SIG-M5 treated with dmso at 0.1 percent for 504 hours (cell line): ENCODE measurements around the gene WWOX.

ENCODE experiments used
- DNase-seq: peaks from one replicate; lab custom pipeline; 2025; ENCODE audit not compliant: unreplicated experiment; lab: John Stamatoyannopoulos, UW

WWOX gene

DNA sequence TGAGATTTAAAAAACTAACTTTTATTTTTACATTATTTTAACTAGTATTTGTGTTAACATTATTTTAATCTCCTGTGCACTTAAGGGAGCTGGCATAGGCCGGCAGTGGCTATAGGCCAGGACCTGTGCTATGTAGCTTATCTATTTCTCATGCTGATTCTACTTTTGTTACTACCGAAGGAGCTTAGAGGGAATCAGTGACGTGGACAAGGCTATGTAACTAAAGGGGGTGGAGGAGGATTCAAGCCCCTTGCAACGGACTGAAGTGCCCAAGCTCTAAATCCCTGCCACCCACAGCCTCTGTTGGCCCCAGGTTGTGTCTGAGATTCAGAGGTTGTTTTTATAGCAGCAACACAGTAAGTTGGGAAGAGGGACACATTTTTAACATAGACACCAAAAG is 356.4 kb downstream of the WWOX start:
- no peak for DNase-seq

DNA sequence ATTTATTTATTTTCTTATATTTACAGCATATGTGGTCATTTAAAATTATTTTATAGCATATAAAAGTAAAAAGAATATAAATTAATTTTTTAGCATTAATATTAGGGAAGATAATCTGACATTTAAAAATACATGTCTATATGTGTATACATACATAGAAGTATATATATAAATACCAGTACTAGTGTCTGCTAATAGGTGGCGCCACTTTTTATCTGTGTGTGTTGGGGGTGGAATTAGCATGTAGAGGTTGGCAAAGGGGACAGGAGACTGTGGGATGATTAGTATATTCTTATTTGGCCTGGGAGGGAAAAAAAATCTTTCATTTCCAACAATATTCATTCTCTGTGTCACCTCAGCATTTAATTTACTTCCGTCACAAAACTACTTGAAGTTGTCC is 359.1 kb downstream of the WWOX start:
- DNase-seq = no peak

DNA sequence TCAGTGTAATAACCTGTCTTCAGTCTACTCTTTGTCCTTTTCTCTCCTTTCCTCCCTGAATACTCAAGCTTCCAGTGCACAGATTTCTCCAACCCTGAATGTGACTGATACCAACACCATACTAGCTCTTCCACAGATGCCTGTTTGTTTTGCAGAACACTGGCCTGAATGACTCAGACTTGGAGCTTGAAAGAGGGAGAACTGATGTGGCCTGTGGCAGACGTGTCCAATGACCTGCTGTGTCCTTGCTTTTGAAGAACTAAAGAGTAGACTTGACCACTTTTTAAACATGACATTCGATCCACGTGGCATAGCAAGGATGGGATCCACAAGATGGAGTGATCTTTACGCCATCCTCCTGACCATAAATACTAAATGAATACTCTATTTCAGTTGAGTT is 361.0 kb downstream of the WWOX start:
- no peak for DNase-seq

DNA sequence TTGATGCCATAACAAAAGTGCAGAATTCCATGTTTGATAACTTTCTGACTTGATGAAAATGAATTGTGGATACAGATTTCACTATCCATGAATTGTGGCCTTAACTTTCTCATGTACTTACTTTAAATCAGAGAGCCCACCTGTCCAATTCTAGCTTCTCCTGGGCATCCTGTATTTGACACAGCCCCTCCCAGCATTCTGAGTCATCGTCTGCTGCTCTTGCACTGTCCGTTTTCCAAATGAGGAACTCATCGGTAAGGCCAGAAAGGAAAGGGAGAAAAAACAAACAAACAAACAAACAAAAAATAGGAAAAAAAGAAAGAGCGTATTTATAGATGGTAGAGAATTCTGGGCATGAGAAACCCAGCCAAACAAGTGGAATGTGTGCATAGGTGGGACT is 361.6 kb downstream of the WWOX start:
- no peak for DNase-seq

DNA sequence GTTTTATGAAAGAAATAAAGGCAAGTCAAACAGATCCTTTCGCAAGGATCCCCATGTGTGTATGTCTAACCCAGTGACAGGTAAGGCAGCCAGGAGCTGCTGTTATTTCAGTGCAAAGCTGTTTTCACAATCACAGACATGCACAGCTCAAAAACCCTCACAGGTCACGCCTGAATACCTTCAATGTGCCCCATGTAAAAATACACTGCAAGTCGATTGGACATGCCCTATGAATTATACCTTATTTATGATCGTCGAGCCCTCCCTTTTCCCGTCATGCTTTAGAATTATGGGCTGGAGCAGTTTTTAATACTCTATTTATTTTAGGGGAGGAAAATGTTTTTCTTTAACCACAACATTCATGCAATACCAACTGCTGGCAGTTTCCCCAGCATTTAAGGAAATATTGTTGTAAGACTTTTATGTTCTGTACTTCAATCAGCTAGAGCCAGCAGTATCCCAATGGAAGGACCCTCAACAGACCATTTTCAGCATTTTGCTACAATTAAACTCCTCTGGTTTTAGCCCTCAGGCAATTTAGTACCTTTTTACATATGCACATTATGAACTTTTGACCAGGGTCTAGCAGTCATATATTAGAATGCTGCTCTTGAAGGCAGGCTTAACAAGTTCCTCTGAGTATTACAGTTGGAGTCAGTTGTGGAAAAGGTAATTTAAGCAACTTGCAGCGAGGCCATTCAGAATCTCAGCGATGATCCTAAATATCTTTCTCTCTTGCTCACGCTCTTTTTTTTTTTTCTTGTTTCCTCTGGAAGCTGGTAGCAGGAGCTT is 362.2 kb downstream of the WWOX start:
- DNase-seq = no peak

DNA sequence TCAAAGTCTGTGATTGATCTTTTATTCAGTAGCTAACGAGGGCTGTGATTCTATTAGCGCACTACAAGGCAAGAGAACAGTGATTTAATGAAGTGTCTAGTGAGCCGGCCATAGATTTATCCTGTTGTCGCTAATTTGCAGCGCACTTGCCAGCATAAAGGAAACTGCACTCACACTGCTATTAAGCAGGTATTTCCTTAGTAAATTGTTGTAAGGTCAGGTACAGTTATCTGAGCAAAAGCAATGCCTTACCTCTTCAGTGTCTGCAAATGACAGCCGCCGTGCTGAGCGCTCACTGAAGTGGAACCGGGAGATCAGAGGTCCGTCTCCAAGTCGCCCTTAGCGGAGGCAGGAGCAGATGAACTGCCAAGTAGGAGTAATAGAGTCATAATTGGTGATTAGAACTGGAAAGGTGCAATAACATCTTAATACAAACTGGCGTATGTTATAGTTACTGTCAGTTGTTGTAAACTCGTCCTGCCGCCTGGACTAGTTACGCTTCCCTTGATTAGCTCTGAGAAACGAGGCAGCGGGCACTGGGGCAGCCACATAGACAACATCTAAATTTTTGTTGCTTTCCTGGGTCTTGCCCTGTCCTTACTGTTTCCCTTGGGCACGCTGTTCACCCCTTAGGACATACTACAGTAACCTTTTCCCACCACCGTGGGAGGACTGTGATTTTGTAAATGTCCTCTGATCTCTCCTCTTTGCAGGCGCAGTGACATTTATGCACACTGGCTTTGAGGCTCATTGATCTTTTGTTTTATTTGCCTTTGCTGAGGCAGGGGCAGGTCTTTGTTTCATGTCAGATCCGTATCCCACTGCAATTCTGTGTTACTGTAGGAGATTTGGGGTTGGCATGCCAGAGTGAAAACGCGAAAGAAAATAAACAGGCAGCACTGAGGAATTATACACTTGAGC is 363.1 kb downstream of the WWOX start:
- DNase-seq = no peak

DNA sequence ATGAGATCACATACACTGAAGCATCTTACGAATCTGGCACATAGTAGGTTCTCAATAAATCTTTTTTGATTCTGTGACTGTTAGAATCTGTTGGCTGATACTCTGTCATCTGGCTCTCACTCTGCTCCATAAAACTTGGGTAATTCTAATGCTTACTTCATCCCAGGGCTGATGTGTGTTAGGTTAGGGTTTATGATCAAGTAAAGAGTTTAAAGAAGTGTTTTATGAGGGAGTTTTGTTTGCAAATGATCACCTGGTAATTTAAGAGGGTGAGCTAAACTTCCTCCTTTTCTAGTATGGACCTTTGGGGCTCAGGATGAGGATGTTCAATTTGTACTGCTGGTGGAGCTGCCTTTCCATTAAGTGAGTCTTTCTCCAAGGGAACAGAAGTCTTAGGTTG is 364.1 kb downstream of the WWOX start:
- DNase-seq = no peak

DNA sequence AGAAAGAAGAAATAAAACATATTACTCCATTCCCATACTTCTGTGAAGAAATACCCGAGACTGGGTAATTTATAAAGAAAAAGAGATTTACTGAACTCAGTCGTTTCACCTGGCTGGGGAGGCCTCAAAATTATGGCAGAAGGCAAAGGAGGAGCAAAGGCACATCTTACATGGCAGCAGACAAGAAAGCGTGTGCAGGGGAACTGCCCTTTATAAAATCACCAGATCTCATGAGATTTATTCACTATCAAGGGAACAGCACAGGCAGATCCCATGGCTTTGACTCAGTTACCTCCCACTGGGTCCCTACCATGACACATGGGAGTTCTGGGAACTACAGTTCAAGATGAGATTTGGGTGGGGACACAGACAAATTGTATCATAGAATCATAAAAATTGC is 365.4 kb downstream of the WWOX start:
- no peak for DNase-seq

DNA sequence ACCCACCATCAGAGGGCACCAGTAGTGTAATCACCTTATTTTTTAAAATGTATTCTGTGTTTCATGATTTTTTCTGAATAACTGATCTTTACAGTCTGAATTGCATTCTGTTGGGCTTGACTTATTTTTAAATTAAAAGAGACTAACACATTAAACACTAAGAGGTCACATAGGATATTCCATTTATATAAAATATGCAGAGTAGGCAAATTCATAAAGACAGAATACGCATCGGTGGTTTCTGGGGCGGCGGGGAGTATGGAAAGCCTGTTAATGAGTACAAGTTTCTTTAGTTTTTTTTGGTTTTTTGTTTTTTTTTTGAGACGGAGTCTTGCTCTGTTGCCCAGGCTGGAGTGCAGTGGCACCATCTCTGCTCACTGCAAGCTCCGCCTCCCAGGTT is 366.3 kb downstream of the WWOX start:
- no peak for DNase-seq

DNA sequence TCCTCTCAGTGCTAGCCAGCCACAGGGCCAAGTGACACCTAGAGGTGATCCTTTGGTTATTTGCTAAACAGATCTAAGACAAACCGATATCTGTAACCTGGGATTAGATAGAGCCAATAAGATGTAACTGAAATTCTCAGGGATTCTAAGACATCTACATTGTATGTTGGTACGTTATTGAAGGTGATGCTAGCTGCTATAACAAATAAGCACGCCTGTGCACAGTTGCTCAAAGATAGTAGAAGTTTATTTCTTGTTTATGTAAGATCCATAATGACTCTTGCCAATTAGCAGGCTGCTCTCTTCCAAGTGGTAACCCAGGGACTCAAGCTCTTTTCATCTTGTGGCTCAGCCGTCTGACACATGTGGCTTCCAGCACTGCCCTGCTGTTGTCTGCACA is 370.3 kb downstream of the WWOX start:
- no peak for DNase-seq

DNA sequence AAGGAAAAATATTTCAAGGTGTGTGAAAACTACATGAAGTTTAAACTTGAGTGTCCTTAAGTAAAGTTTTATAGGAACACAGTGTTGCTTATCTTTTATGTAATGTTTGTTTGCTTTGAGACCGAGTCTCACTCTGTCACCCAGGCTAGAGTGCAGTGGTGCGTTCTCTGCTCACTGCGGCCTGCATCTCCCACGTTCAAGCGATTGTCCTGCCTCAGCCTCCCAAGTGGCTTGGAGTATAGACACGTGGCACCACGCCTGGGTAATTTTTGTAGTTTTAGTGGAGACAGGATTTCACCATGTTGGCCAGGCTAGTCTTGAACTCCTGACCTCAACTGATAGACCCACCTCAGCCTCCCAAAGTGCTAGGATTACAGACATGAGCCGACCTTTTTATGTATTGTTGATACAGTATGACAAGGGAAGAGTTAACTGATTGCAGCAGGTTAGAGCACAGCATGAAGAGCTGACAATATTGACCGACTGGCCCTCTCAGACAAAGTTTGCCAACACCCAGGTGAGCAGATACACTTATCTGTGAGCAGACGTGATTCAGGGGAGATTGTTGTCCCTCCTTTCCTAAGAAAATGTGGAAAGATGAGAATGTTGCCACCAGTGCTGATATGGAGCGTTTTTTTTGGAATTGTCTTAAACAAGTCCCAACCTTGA is 373.7 kb downstream of the WWOX start:
- no peak for DNase-seq

DNA sequence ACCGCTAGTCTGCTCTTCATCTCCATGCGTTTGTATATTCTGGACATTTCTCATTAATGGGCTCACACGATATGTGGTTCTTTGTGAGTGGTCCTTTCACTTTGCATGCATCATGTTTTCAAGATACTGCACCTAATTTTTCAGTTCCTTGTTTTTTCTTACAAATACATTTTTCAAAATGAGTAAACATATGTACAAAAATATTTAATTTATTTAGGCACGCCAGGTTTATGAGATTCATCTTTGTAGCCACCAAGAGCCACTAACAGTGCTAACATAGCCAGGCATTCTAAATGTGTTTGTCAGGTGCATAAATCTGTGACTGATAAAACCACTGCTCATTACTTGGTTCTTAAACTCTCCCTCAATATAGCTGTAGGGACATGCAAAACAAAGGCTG is 375.3 kb downstream of the WWOX start:
- no peak for DNase-seq

DNA sequence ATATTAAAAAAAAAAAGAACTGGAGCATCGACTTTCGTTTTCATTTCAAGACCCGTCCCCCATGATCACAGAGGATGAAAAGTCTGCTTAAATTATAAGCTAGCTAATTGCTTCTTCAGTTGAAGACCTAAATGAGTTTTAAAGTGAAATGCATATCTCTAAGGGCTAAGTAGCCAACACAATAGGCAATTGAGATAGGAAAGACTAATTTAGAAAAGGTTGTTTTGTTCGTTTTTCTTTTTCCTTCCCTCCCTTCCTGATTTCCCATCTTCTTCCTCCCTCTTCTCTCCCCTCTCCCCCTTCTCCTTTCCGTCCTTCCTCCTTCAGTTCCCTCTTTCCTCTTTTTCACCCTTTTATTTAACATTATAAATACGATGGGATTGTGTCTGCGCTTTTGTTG is 377.2 kb downstream of the WWOX start:
- no peak for DNase-seq

DNA sequence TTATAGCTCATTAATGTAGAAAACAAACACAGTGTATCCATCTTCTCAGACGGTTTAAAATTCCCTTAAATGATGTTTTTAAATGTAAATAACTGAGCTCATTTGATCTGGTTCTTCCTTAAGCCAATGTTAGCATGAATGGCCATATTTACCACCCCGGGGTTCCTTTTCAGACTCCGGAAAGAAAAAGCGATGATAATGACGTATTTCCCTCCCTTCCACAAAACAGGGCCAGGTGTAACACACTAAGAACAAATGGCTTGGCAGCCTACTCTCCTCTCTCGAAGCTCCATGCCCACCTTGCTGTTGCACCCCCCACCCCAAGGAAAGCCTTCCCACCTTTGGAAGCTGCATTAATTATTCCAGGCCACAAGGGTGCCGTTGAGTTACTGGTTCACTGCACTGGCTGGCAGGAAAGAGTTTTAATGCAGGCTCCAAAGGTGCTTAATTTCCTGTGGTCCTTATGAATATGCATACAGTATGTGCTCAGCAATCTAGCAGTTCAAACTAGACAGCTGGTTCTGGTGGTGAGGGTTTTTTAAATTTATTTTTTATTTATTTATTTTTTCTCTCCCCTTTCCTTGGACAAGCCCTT is 378.9 kb downstream of the WWOX start:
- DNase-seq = no peak

DNA sequence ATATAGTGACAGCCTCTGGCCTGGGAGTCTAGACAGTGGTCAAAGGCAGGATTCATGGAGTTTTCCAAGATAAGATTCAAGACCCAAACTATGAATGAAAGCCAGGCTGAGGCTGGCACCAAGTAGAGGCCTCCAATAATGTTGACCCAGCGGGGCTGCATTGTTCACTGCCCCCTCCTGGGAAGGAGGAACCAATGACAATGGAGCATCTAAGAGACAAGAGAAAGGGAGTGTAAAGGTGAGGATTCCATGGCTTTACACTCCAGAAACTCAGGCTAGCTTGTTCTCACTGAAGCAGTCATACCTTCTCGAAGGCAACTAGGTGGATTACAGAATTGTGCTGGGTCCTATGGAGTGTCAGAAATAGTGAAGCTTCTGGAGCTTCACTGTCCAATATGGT is 380.3 kb downstream of the WWOX start:
- DNase-seq = no peak

DNA sequence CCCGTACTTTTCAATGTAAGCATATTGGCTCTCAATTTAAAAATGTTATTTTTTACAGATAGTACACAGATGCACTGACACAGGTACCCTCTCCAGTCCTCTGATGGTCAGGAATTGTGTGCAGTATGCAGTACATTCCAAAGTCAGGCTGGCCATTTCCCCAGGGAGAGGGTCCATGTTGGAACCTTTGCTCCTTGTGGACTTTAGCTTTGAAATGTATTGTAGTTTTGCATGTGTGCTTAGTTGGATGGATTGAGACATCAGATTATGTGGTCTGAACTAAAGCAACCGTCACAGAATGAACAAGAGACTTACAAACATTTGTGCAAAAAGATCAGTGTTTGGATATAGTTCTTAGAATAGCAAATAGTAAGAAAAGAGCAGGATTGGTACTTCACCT is 381.1 kb downstream of the WWOX start:
- no peak for DNase-seq

DNA sequence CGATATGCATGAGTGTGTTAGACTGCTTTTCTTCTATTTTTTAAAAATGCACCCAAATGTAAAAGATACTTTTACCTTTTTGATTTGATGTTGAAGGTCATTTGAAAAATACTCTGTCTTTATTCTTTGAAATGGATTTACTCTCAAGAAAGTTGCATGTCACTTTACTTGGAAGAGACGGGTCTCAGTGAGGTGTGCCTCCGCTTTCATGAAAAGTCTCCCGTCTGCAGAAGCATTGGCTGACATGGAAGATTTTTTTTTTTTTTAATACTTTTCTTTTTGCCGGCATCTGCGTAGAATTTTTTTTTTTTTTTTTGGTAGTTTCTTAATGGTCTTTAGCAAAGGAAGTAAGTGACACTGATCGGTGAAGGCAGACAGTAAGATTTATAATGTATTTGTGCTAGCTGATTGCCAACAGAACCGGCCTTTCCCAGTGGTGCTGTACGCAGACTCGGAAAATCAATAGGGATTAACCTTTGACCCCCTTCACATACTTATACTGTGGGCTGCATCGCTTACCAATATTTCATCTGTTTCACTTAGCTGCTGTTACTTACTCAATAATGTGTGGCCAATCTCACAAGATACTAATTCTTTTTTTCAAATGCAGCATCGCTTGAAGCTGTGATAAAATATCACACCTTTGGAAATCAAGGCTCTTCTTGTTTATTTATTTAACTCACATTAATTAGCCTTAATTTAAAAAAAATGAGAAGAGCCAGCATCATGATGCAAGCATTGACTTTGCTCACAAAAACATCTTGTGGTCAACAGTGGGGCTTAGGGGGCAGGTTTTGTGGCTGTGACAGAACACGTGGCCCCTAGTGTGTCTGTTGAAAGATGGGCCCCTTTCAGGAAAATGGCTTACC is 383.9 kb downstream of the WWOX start:
- no peak for DNase-seq

DNA sequence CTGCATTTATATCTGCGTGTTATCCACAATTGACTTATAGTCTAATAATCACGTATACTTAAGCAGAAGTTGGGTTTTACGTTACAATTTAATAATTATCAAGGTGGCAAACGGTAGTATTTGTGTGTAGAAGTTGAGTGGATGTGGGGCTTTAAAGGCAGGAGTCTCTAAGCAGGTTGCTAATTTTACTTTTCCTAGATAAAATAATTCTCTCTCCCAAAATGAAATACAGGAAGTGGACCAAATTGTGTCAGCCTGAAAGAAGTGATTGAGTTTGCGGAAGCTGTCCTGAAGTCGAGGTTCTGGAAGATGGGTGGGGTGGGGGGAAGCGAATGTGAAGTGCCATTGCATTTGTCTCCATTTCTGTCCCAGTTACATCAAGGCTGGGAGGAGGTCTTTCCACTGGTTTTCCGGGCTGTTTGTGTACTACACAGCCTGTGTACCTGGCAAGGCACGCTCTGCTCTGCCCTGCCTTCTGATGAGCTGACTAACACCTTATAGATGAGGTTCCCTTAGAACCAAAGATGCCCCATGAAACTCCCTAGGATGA is 385.1 kb downstream of the WWOX start:
- no peak for DNase-seq

DNA sequence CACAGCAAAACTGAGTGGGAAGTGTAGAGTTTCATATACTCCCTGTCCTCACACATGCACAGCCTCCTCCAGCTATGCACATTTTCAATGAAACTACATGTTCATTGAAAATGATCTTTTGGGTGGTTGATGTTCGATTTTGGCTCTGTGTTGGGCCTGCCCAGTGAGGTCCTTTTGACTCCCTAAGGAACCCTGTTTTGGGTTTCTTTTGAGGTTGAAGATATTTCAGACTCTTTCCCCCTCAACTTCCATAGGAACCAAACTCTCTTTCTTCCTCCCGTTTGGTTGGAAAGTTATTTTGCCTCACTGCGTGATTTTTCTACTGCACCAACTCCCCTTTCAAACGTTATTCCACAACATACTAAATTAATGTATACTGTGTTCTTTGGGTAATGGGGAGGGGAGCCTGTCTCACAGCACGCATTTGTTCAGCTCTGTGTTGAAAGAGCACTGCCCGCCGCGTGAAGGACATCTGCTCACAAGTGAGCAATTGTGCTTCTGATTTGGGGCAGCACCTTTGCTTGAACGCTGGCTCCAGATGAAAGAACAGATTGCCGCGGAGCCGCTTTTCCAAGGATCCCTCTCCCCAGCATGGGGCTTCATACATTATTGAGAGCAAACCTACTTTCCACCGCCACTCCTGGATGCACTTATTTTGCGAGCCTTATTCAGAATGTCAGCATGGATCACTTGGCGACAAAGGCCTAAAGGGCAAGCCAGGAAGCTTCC is 385.9 kb downstream of the WWOX start:
- DNase-seq = no peak

DNA sequence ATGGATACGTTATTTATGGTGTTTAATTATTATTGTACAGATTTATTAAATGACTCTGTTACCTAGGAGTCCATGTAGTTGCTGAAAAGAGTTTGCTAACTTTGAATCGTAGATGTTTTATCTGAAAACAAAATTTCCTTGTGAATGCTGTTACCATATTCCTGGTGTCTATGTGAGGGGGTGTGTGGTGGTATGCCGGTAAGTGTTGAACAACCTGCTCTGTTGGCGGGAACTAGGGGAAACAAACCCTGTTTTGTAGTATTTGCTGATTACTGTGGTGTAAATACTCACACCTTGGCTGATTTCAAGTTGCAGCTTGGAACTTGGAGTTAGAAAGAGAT is 386.4 kb downstream of the WWOX start:
- no peak for DNase-seq
